ENCODE data around the gene REPIN1.

DNA sequence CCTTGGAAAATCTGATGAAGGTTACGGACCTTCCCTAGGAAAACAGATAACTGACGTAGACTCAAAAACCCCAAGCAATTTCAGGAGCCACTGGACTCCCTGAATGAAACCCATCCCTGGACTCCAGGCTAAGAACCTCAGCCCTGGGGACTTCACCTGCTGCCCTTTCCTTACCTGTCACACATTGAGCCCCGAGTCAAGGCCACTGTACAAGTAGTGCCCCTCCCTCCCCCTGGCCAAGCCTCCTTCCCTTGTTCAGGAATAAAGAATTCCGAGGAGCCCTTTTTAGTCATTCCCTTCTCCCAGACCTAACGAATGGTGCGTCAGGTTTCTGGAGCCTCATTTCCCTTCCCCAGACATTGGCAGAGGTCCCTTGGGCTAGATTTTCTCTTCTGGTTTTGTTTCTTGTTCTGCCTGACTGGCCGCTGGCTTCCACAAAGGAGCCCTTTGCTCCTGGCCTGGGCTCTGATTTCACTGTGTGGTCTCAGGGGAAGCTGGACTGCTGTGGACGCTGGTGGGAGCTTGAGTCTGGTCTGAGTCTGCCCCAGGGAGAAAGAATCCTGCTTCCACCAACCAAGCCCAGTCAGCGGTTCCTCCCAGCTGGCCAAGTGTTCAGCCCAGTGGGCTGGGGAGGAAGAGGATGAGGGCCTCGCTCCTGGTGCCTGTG lies 42.2 kb downstream of the REPIN1 start:
- TF ChIP-seq, protein P1, sequence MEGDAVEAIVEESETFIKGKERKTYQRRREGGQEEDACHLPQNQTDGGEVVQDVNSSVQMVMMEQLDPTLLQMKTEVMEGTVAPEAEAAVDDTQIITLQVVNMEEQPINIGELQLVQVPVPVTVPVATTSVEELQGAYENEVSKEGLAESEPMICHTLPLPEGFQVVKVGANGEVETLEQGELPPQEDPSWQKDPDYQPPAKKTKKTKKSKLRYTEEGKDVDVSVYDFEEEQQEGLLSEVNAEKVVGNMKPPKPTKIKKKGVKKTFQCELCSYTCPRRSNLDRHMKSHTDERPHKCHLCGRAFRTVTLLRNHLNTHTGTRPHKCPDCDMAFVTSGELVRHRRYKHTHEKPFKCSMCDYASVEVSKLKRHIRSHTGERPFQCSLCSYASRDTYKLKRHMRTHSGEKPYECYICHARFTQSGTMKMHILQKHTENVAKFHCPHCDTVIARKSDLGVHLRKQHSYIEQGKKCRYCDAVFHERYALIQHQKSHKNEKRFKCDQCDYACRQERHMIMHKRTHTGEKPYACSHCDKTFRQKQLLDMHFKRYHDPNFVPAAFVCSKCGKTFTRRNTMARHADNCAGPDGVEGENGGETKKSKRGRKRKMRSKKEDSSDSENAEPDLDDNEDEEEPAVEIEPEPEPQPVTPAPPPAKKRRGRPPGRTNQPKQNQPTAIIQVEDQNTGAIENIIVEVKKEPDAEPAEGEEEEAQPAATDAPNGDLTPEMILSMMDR (IDR thresholded peaks at IDR 0.05) = no peak
- no peak for TF ChIP-seq POLR2A (IDR thresholded peaks at IDR 0.05)
